HCT116 (cell line): ENCODE measurements around the gene IGF2BP1. TPM values are rescaled to one million over a fixed set of nuclear protein-coding genes. Genes with fewer than 3 reads are reported as not detected.

Experiments used
- ATAC-seq: fragments of 200-7000 bp; cut with Tn5 transposase; 2 replicates; pipeline ENCODE4 v1.9.1; 2020; ENCODE audit warnings: mild to moderate bottlenecking, moderate library complexity
- BruUV-seq: library from RNA; stranded (reverse); fragments of 400-500 nt; replicated peaks from 2 replicates; lab custom pipeline; 2021; lab: Mats Ljungman, UMichigan
- CTCF ChIA-PET: fragments of 300-600 bp; sonication (Branson Sonifier 250); formaldehyde crosslinking; loops from one replicate; lab custom pipeline; 2021; ENCODE audit warnings: antibody characterized with exemption; lab: Charles Lee
- POLR2A ChIA-PET: fragments of 300-600, 350-600 bp; sonication (Branson Sonifier 250); formaldehyde crosslinking; loops from one replicate; lab custom pipeline; 2021; ENCODE audit warnings: antibody characterized with exemption; lab: Charles Lee
- RAD21 ChIA-PET, 2 experiments: fragments of 300-600 bp; sonication (Branson Sonifier 250); formaldehyde crosslinking; loops; one replicate each; lab custom pipeline; 2023; ENCODE audit warnings: low total read pairs in 2 of 2; ENCODE audit not compliant: uncharacterized antibody in 2 of 2, unreplicated experiment in 2 of 2, low non-redundant PET in 1 of 2; lab: Charles Lee
- DNase-seq: peaks from one replicate; pipeline ENCODE4 v3.0.0-alpha.2; 2010; ENCODE audit warnings: low read depth, low spot score
- H2AFZ ChIP-seq: fragments of 200-600 bp; shearing (Covaris generic), sonication (generic); 2 replicates; pipeline ENCODE4 v1.6.1; 2017; ENCODE audit warnings: low read depth, mixed run types, mixed read lengths, antibody characterized with exemption, low read length; ENCODE audit not compliant: poor library complexity, severe bottlenecking
- H3K27ac ChIP-seq: 2 replicates; pipeline ENCODE4 v1.5.1; 2012; ENCODE audit warnings: low read depth, low read length
- H3K27me3 ChIP-seq: fragments of 200-600 bp; sonication (generic); 2 replicates; pipeline ENCODE4 v1.6.1; 2016; ENCODE audit warnings: mixed run types, low read length, mixed read lengths; ENCODE audit not compliant: insufficient read depth
- H3K36me3 ChIP-seq, 2 experiments: fragments of 200-500 bp in 1 of 2; fragments of 200-600 bp in 1 of 2; sonication (Bioruptor generic) in 1 of 2; sonication (generic) in 1 of 2; 2 replicates each; pipeline versions ENCODE4 v1.5.1 to v1.6.1; 2014 to 2016; ENCODE audit warnings: low read length in 2 of 2, inconsistent platforms in 1 of 2, mixed read lengths in 1 of 2, mixed run types in 1 of 2; ENCODE audit not compliant: insufficient read depth in 2 of 2, control insufficient read depth in 1 of 2
- H3K4me1 ChIP-seq, 2 experiments: fragments of 200-600 bp in 1 of 2; sonication (generic) in 1 of 2; 2 replicates each; pipeline versions ENCODE4 v1.5.1 to v1.6.1; 2012 to 2017; ENCODE audit warnings: low read length in 2 of 2, inconsistent platforms in 1 of 2, mild to moderate bottlenecking in 1 of 2, mixed read lengths in 1 of 2, mixed run types in 1 of 2, moderate library complexity in 1 of 2; ENCODE audit not compliant: insufficient read depth in 2 of 2, control insufficient read depth in 1 of 2
- H3K4me2 ChIP-seq: fragments of 200-600 bp; sonication (generic); 2 replicates; pipeline ENCODE4 v1.6.1; 2017; ENCODE audit warnings: mixed run types, low read length, mixed read lengths
- H3K4me3 ChIP-seq, 2 experiments: fragments of 200-600 bp in 1 of 2; sonication (generic) in 1 of 2; replicated peaks in 1 of 2; 2 replicates each; pipeline ENCODE4 v1.5.1; 2011 to 2016; ENCODE audit warnings: low read length in 2 of 2, control low read depth in 1 of 2, low read depth in 1 of 2, mild to moderate bottlenecking in 1 of 2, mixed read lengths in 1 of 2, mixed run types in 1 of 2
- H3K79me2 ChIP-seq: fragments of 200-600 bp; sonication (generic); 2 replicates; pipeline ENCODE4 v1.6.1; 2017; ENCODE audit warnings: mild to moderate bottlenecking, mixed run types, low read length, moderate library complexity, mixed read lengths; ENCODE audit not compliant: insufficient read depth
- H3K9ac ChIP-seq: fragments of 200-600 bp; sonication (generic); 2 replicates; pipeline ENCODE4 v1.6.1; 2016; ENCODE audit warnings: low read length, mixed read lengths
- H3K9me2 ChIP-seq: fragments of 200-600 bp; sonication (generic), shearing (Covaris generic); 2 replicates; pipeline ENCODE4 v1.6.1; 2017; ENCODE audit warnings: mixed run types, mild to moderate bottlenecking, moderate library complexity; ENCODE audit not compliant: insufficient read depth
- H3K9me3 ChIP-seq, 2 experiments: fragments of 200-500 bp in 1 of 2; fragments of 200-600 bp in 1 of 2; sonication (Bioruptor generic) in 1 of 2; sonication (generic) in 1 of 2; 2 replicates each; pipeline ENCODE4 v1.6.1; 2014 to 2017; ENCODE audit warnings: low read length in 2 of 2, mixed read lengths in 2 of 2, inconsistent platforms in 1 of 2, low read depth in 1 of 2, mild to moderate bottlenecking in 1 of 2, mixed run types in 1 of 2, moderate library complexity in 1 of 2; ENCODE audit not compliant: control insufficient read depth in 1 of 2, insufficient read depth in 1 of 2
- H4K20me1 ChIP-seq: fragments of 200-600 bp; sonication (generic), shearing (Covaris generic); 2 replicates; pipeline ENCODE4 v1.6.1; 2017; ENCODE audit warnings: mixed run types, mild to moderate bottlenecking, moderate library complexity; ENCODE audit not compliant: insufficient read depth
- CBX3 ChIP-seq: IDR thresholded peaks from 2 replicates; pipeline ENCODE4 v1.6.1; 2012; ENCODE audit warnings: low read depth
- CEBPB ChIP-seq: IDR thresholded peaks from 2 replicates; pipeline ENCODE4 v1.6.1; 2012; ENCODE audit warnings: low read depth
- CTCF ChIP-seq, 3 experiments: fragments of 200-600 bp in 1 of 3; sonication (generic) in 1 of 3; IDR thresholded peaks in 2 of 3; conservative IDR thresholded peaks in 1 of 3; 2 replicates each; pipeline ENCODE4 v1.5.1; 2012 to 2017; ENCODE audit warnings: low read depth in 2 of 3, low read length in 2 of 3, antibody characterized with exemption in 1 of 3, borderline replicate concordance in 1 of 3, control low read depth in 1 of 3, mild to moderate bottlenecking in 1 of 3, mixed read lengths in 1 of 3, mixed run types in 1 of 3, moderate library complexity in 1 of 3; ENCODE audit not compliant: insufficient read depth in 1 of 3
- ELF1 ChIP-seq: IDR thresholded peaks from 2 replicates; pipeline ENCODE4 v1.6.1; 2012; ENCODE audit warnings: low read depth, borderline replicate concordance
- JUND ChIP-seq: IDR thresholded peaks from 2 replicates; pipeline ENCODE4 v1.6.1; 2012
- POLR2A ChIP-seq: IDR thresholded peaks from 2 replicates; pipeline ENCODE4 v1.7.0; 2011; ENCODE audit warnings: borderline replicate concordance; ENCODE audit not compliant: insufficient read depth, insufficient read length; ENCODE audit errors: extremely low read depth
- POLR2AphosphoS5 ChIP-seq: IDR thresholded peaks from 2 replicates; pipeline ENCODE4 v1.6.1; 2011; ENCODE audit warnings: mild to moderate bottlenecking, low read depth, low read length, moderate library complexity
- RAD21 ChIP-seq: IDR thresholded peaks from 2 replicates; pipeline ENCODE4 v1.6.1; 2012; ENCODE audit warnings: low read depth, mild to moderate bottlenecking
- SIN3A ChIP-seq: IDR thresholded peaks from 2 replicates; pipeline ENCODE4 v1.6.1; 2012; ENCODE audit warnings: low read depth
- SRF ChIP-seq: IDR thresholded peaks from 2 replicates; pipeline ENCODE4 v1.6.1; 2012; ENCODE audit warnings: low read depth
- TCF7L2 ChIP-seq: IDR thresholded peaks from 2 replicates; pipeline ENCODE4 v1.7.0; 2011; ENCODE audit warnings: borderline replicate concordance, inconsistent platforms; ENCODE audit not compliant: insufficient read depth, insufficient read length; ENCODE audit errors: extremely low read depth
- ZNF274 ChIP-seq: fragments of 200-500 bp; sonication (Bioruptor generic); IDR thresholded peaks from 2 replicates; pipeline ENCODE4 v1.6.1; 2014; ENCODE audit warnings: mild to moderate bottlenecking, low read depth, low read length, inconsistent platforms
- intact Hi-C: fragments of 100-400 bp; cut with micrococcal nuclease; formaldehyde crosslinking; loops from 2 replicates; pipeline ENCODE4 v1.10.0; 2022
- total RNA-seq: library from RNA; stranded (reverse); gene quantifications from one replicate; pipeline ENCODE4 v1.2.1, GENCODE V29; 2021; ENCODE audit not compliant: unreplicated experiment
- TF ChIP-seq, protein P1 (sequence below): IDR thresholded peaks from 2 replicates; pipeline ENCODE4 v1.6.1; 2012
- TF ChIP-seq, protein P2 (sequence below): IDR thresholded peaks from 2 replicates; pipeline ENCODE4 v1.6.1; 2012

The IGF2BP1 gene
- total RNA-seq, 1 experiment from 2014 or later: 0.91 TPM

DNA sequence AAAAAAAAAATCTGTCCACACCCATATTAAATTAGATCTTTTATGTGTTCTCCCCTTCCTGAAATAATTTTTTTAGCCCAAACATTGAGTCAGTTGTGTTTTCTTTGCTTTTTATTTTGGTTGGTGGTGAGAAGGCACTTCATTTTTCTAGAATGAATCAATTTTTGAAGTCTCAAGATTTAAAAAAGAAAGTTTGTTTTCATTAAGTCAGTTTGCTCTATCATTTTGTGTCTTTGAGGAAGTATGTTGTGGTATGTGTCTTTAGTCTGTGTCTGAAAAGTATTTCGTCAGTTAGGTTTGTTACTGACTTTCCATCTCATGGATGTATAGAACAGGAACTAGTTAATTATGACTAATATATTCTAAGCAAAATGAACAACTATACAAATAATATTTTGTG, 3.8 kb downstream of the IGF2BP1 start:
- Histone ChIP-seq H3K9me2 (no peaks in the 10 kb centered on the region), H4K20me1 (0 out of 2 replicates have a peak, but pooled peaks cover 4% of the 10 kb centered on the region), H3K79me2 (no peaks in the 10 kb centered on the region), H3K9me3 (no peaks in the 10 kb centered on the region), H3K27me3 (peaks cover 67% of the 10 kb centered on the region), H3K4me1 (peaks cover 0 to 6% of the 10 kb centered on the region in 2 experiments; a peak in 2 of 4 replicates), H3K27ac (no peak overlapping the region), H2AFZ (no peak overlapping the region), H3K4me3 (no peak overlapping the region), H3K36me3 (no peaks in the 10 kb centered on the region), H3K9ac (no peak overlapping the region), H3K4me2 (no peak overlapping the region)
- RAD21 ChIA-PET: no interaction called here
- CTCF ChIA-PET: no interaction called here
- TF ChIP-seq, protein P1, sequence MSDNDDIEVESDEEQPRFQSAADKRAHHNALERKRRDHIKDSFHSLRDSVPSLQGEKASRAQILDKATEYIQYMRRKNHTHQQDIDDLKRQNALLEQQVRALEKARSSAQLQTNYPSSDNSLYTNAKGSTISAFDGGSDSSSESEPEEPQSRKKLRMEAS: no peak
- TF ChIP-seq RAD21: no peak
- no peak for TF ChIP-seq POLR2A
- TF ChIP-seq CEBPB: no peak
- no peak for TF ChIP-seq ZNF274
- no peak for TF ChIP-seq SIN3A
- TF ChIP-seq JUND: no peak
- no peak for TF ChIP-seq ELF1
- TF ChIP-seq SRF: no peak
- no peak for TF ChIP-seq POLR2AphosphoS5
- TF ChIP-seq, protein P2, sequence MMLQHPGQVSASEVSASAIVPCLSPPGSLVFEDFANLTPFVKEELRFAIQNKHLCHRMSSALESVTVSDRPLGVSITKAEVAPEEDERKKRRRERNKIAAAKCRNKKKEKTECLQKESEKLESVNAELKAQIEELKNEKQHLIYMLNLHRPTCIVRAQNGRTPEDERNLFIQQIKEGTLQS: no peak
- no peak for TF ChIP-seq CTCF (IDR thresholded peaks at IDR 0.05 in 2 of 3, conservative IDR thresholded peaks at IDR 0.05 in 1 of 3; ENCODE audit: borderline replicate concordance in 1 of 3, insufficient read depth in 1 of 3, low read depth in 2 of 3, low read length in 2 of 3)
- no peak for TF ChIP-seq CBX3
- no peak for TF ChIP-seq TCF7L2
- no peak for DNase-seq
- intact Hi-C loops: no loop called here
- no TSS peak for BruUV-seq
- ATAC-seq: no peak
- POLR2A ChIA-PET: no interaction called here
